ENCODE measurements around the gene UBQLN4. TPM values are rescaled to one million over a fixed set of nuclear protein-coding genes. Genes with fewer than 3 reads are reported as not detected.

Gene UBQLN4
- total and polyA plus RNA-seq, 5 donors from 2014 or later, result 4.4 to 19.1 (median 6.1) TPM

GRCh38 chr1:156067262-156067661, 13.7 kb upstream of the UBQLN4 start:
- H3K9me3 ChIP-seq (ENCODE audit: control insufficient read depth in 2 of 2, low read length in 2 of 2), result no peaks in the 10 kb centered on the region
- peak overlapping the region in 1 of 3 donors; percentile 56 for H3K27ac Mint-ChIP-seq
- H3K36me3 ChIP-seq (ENCODE audit: control insufficient read depth, insufficient read depth, low read length), result no peaks in the 10 kb centered on the region
- no peak overlapping the region for H3K4me3 ChIP-seq (ENCODE audit: low read depth, low read length)
- H3K4me1 ChIP-seq (ENCODE audit: control insufficient read depth, insufficient read depth, low read length, poor library complexity, severe bottlenecking), result peaks cover 2% of the 10 kb centered on the region
- no peak for ATAC-seq (ENCODE audit: low read depth in 2 of 2)
- no peaks in the 10 kb centered on the region for H3K27me3 ChIP-seq (ENCODE audit: control insufficient read depth, insufficient read depth, low read length)
- no peaks in the 10 kb centered on the region for H3K36me3 Mint-ChIP-seq
- DNase-seq, result no peak
- H3K9me3 Mint-ChIP-seq, result no peaks in the 10 kb centered on the region
- H3K4me3 Mint-ChIP-seq, result no peak overlapping the region
- H3K4me1 Mint-ChIP-seq, result peaks cover 0 to 8% (median 6%) of the 10 kb centered on the region in 4 donors
- no peak overlapping the region for H3K27ac ChIP-seq (ENCODE audit: insufficient read depth, low read length, poor library complexity, severe bottlenecking)
- peaks cover 4% of the 10 kb centered on the region for H3K27me3 Mint-ChIP-seq

GRCh38 chr1:156065871-156066270, 12.3 kb upstream of the UBQLN4 start:
- peak overlapping the region in 1 of 3 donors; percentile 73 for H3K27ac Mint-ChIP-seq
- DNase-seq (no peak), ATAC-seq (ENCODE audit: low read depth in 2 of 2) (no peak)
- peaks cover 0 to 8% (median 6%) of the 10 kb centered on the region in 4 donors for H3K4me1 Mint-ChIP-seq
- peaks cover 4% of the 10 kb centered on the region for H3K27me3 Mint-ChIP-seq
- no peak overlapping the region for H3K27ac ChIP-seq (ENCODE audit: insufficient read depth, low read length, poor library complexity, severe bottlenecking)
- H3K4me1 ChIP-seq (ENCODE audit: control insufficient read depth, insufficient read depth, low read length, poor library complexity, severe bottlenecking), result peaks cover 2% of the 10 kb centered on the region
- no peak overlapping the region for H3K4me3 ChIP-seq (ENCODE audit: low read depth, low read length)
- H3K36me3 ChIP-seq (ENCODE audit: control insufficient read depth, insufficient read depth, low read length), result no peaks in the 10 kb centered on the region
- H3K9me3 Mint-ChIP-seq, result no peaks in the 10 kb centered on the region
- no peak overlapping the region for H3K4me3 Mint-ChIP-seq
- no peaks in the 10 kb centered on the region for H3K9me3 ChIP-seq (ENCODE audit: control insufficient read depth in 2 of 2, low read length in 2 of 2)
- no peaks in the 10 kb centered on the region for H3K36me3 Mint-ChIP-seq
- H3K27me3 ChIP-seq (ENCODE audit: control insufficient read depth, insufficient read depth, low read length), result no peaks in the 10 kb centered on the region

- peaks cover 0 to 8% (median 6%) of the 10 kb centered on the region in 4 donors for H3K4me1 Mint-ChIP-seq
- Histone ChIP-seq H3K4me1 (ENCODE audit: control insufficient read depth, insufficient read depth, low read length, poor library complexity, severe bottlenecking) (peaks cover 2% of the 10 kb centered on the region), H3K27me3 (ENCODE audit: control insufficient read depth, insufficient read depth, low read length) (no peaks in the 10 kb centered on the region), H3K36me3 (ENCODE audit: control insufficient read depth, insufficient read depth, low read length) (no peaks in the 10 kb centered on the region), H3K9me3 (ENCODE audit: control insufficient read depth in 2 of 2, low read length in 2 of 2) (no peaks in the 10 kb centered on the region), H3K27ac (ENCODE audit: insufficient read depth, low read length, poor library complexity, severe bottlenecking) (no peak overlapping the region), H3K4me3 (ENCODE audit: low read depth, low read length) (no peak overlapping the region)
- ATAC-seq (ENCODE audit: low read depth in 2 of 2), result no peak
- H3K4me3 Mint-ChIP-seq, result no peak overlapping the region
- peak overlapping the region in 2 of 3 donors; percentile 29 to 73 for H3K27ac Mint-ChIP-seq
- H3K9me3 Mint-ChIP-seq, result no peaks in the 10 kb centered on the region
- H3K36me3 Mint-ChIP-seq, result no peaks in the 10 kb centered on the region
- H3K27me3 Mint-ChIP-seq, result peaks cover 4% of the 10 kb centered on the region
- no peak for DNase-seq
Observed at GRCh38 chr1:156065212-156065611, 11.6 kb upstream of the UBQLN4 start.

- Mint-ChIP-seq H3K36me3 (no peaks in the 10 kb centered on the region), H3K27me3 (peaks cover 4% of the 10 kb centered on the region), H3K4me1 (peaks cover 0 to 8% (median 6%) of the 10 kb centered on the region in 4 donors), H3K9me3 (no peaks in the 10 kb centered on the region), H3K4me3 (no peak overlapping the region), H3K27ac (no peak overlapping the region)
- H3K27ac ChIP-seq (ENCODE audit: insufficient read depth, low read length, poor library complexity, severe bottlenecking), result no peak overlapping the region
- no peaks in the 10 kb centered on the region for H3K27me3 ChIP-seq (ENCODE audit: control insufficient read depth, insufficient read depth, low read length)
- no peaks in the 10 kb centered on the region for H3K9me3 ChIP-seq (ENCODE audit: control insufficient read depth in 2 of 2, low read length in 2 of 2)
- H3K4me1 ChIP-seq (ENCODE audit: control insufficient read depth, insufficient read depth, low read length, poor library complexity, severe bottlenecking), result peaks cover 2% of the 10 kb centered on the region
- ATAC-seq (ENCODE audit: low read depth in 2 of 2), result no peak
- H3K4me3 ChIP-seq (ENCODE audit: low read depth, low read length), result no peak overlapping the region
- no peak for DNase-seq
- no peaks in the 10 kb centered on the region for H3K36me3 ChIP-seq (ENCODE audit: control insufficient read depth, insufficient read depth, low read length)
Observed at GRCh38 chr1:156064615-156065014, 11.0 kb upstream of the UBQLN4 start.

GRCh38 chr1:156063997-156064285, 10.3 kb upstream of the UBQLN4 start:
- ATAC-seq (ENCODE audit: low read depth in 2 of 2) (no peak), DNase-seq (no peak)
- Mint-ChIP-seq H3K4me1 (peaks cover 0 to 8% (median 6%) of the 10 kb centered on the region in 4 donors), H3K4me3 (no peak overlapping the region), H3K27ac (no peak overlapping the region), H3K36me3 (no peaks in the 10 kb centered on the region), H3K27me3 (peaks cover 4% of the 10 kb centered on the region), H3K9me3 (no peaks in the 10 kb centered on the region)
- H3K4me1 ChIP-seq (ENCODE audit: control insufficient read depth, insufficient read depth, low read length, poor library complexity, severe bottlenecking), result peaks cover 2% of the 10 kb centered on the region
- no peak overlapping the region for H3K4me3 ChIP-seq (ENCODE audit: low read depth, low read length)
- H3K36me3 ChIP-seq (ENCODE audit: control insufficient read depth, insufficient read depth, low read length), result no peaks in the 10 kb centered on the region
- H3K27ac ChIP-seq (ENCODE audit: insufficient read depth, low read length, poor library complexity, severe bottlenecking), result no peak overlapping the region
- H3K27me3 ChIP-seq (ENCODE audit: control insufficient read depth, insufficient read depth, low read length), result no peaks in the 10 kb centered on the region
- no peaks in the 10 kb centered on the region for H3K9me3 ChIP-seq (ENCODE audit: control insufficient read depth in 2 of 2, low read length in 2 of 2)

- H3K36me3 Mint-ChIP-seq, result no peaks in the 10 kb centered on the region
- Histone ChIP-seq H3K36me3 (ENCODE audit: control insufficient read depth, insufficient read depth, low read length) (peaks cover 5% of the 10 kb centered on the region), H3K27ac (ENCODE audit: insufficient read depth, low read length, poor library complexity, severe bottlenecking) (no peak overlapping the region), H3K4me3 (ENCODE audit: low read depth, low read length) (no peak overlapping the region), H3K27me3 (ENCODE audit: control insufficient read depth, insufficient read depth, low read length) (no peaks in the 10 kb centered on the region), H3K9me3 (ENCODE audit: control insufficient read depth in 2 of 2, low read length in 2 of 2) (no peaks in the 10 kb centered on the region), H3K4me1 (ENCODE audit: control insufficient read depth, insufficient read depth, low read length, poor library complexity, severe bottlenecking) (peaks cover 2% of the 10 kb centered on the region)
- H3K27me3 Mint-ChIP-seq, result peaks cover 4% of the 10 kb centered on the region
- H3K9me3 Mint-ChIP-seq, result no peaks in the 10 kb centered on the region
- DNase-seq, result no peak
- H3K27ac Mint-ChIP-seq, result no peak overlapping the region
- ATAC-seq (ENCODE audit: low read depth in 2 of 2), result no peak
- peaks cover 0 to 9% (median 7%) of the 10 kb centered on the region in 4 donors for H3K4me1 Mint-ChIP-seq
- H3K4me3 Mint-ChIP-seq, result peak overlapping the region in 1 of 4 donors; percentile 47
Observed at GRCh38 chr1:156062189-156062588, 8.6 kb upstream of the UBQLN4 start.

- H3K9me3 Mint-ChIP-seq, result no peaks in the 10 kb centered on the region
- ATAC-seq (ENCODE audit: low read depth in 2 of 2) (no peak), DNase-seq (no peak)
- H3K4me3 Mint-ChIP-seq, result peak within 1 kb of the TSS in 1 of 4 donors; percentile 15
- H3K36me3 Mint-ChIP-seq, result no peaks in the 10 kb centered on the region
- Histone ChIP-seq H3K36me3 (ENCODE audit: control insufficient read depth, insufficient read depth, low read length) (peaks cover 5% of the 10 kb centered on the region), H3K27ac (ENCODE audit: insufficient read depth, low read length, poor library complexity, severe bottlenecking) (no peak within 1 kb of the TSS), H3K4me1 (ENCODE audit: control insufficient read depth, insufficient read depth, low read length, poor library complexity, severe bottlenecking) (peaks cover 4% of the 10 kb centered on the region), H3K4me3 (ENCODE audit: low read depth, low read length) (no peak within 1 kb of the TSS), H3K27me3 (ENCODE audit: control insufficient read depth, insufficient read depth, low read length) (no peaks in the 10 kb centered on the region), H3K9me3 (ENCODE audit: control insufficient read depth in 2 of 2, low read length in 2 of 2) (no peaks in the 10 kb centered on the region)
- H3K27me3 Mint-ChIP-seq, result no peaks in the 10 kb centered on the region
- H3K4me1 Mint-ChIP-seq, result peaks cover 0 to 9% (median 7%) of the 10 kb centered on the region in 4 donors
- H3K27ac Mint-ChIP-seq, result peak within 1 kb of the TSS in 2 of 3 donors; percentile 36 to 48
Observed at GRCh38 chr1:156060937-156061636, 7.5 kb upstream of the UBQLN4 start, which contains the start of gene RAB25. TSS of gene RAB25 (plus strand) at chr1:156061160. CDS start at chr1:156061401, 241 bp downstream.

- Mint-ChIP-seq H3K4me3 (peak overlapping the region; percentile 17 to 91 (median 40)), H3K27ac (no peak overlapping the region)
- DNase-seq, result no peak
Observed at GRCh38 chr1:156056326-156056849, 2.8 kb upstream of the UBQLN4 start.

More at GRCh38 chr1:156056326-156056849, 2.8 kb upstream of the UBQLN4 start:
- no peaks in the 10 kb centered on the region for H3K27me3 ChIP-seq (ENCODE audit: control insufficient read depth, insufficient read depth, low read length)
- Mint-ChIP-seq H3K9me3 (no peaks in the 10 kb centered on the region), H3K27me3 (no peaks in the 10 kb centered on the region), H3K4me1 (peaks cover 14 to 40% (median 23%) of the 10 kb centered on the region in 4 donors), H3K36me3 (no peaks in the 10 kb centered on the region)
- H3K4me1 ChIP-seq (ENCODE audit: control insufficient read depth, insufficient read depth, low read length, poor library complexity, severe bottlenecking), result peaks cover 22% of the 10 kb centered on the region
- ATAC-seq (ENCODE audit: low read depth in 2 of 2), result no peak
- H3K36me3 ChIP-seq (ENCODE audit: control insufficient read depth, insufficient read depth, low read length), result peaks cover 5% of the 10 kb centered on the region
- H3K4me3 ChIP-seq (ENCODE audit: low read depth, low read length), result no peak overlapping the region
- H3K9me3 ChIP-seq (ENCODE audit: control insufficient read depth in 2 of 2, low read length in 2 of 2), result no peaks in the 10 kb centered on the region
- H3K27ac ChIP-seq (ENCODE audit: insufficient read depth, low read length, poor library complexity, severe bottlenecking), result no peak overlapping the region
